GM23338 (cell line): ENCODE results near the gene CSRP2. TPM values are rescaled to one million over a fixed set of nuclear protein-coding genes. Genes with fewer than 3 reads are reported as not detected.

Experiments
- ATAC-seq: fragments of 200-7000 bp; cut with Tn5 transposase; 3 replicates; pipeline ENCODE4 v1.9.1; 2020
- DNase-seq: peaks from one replicate; pipeline ENCODE4 v3.0.0-alpha.2; 2015; ENCODE audit warnings: low spot score
- H2AFZ ChIP-seq: fragments of 200-600 bp; sonication (generic); 2 replicates; pipeline ENCODE4 v1.8.0; 2016; ENCODE audit warnings: antibody characterized with exemption, mild to moderate bottlenecking, moderate library complexity
- H3F3A ChIP-seq: fragments of 200-600 bp; sonication (generic); replicated peaks from 2 replicates; pipeline ENCODE4 v1.8.0; 2017; ENCODE audit warnings: antibody characterized with exemption, mixed run types, low read depth
- H3K27ac ChIP-seq: fragments of 200-600 bp; sonication (generic); 2 replicates; pipeline ENCODE4 v1.6.1; 2016; ENCODE audit warnings: low read depth
- H3K27me3 ChIP-seq: fragments of 200-600 bp; sonication (generic); 2 replicates; pipeline ENCODE4 v1.8.0; 2016; ENCODE audit warnings: mild to moderate bottlenecking, mixed run types, moderate library complexity; ENCODE audit not compliant: insufficient read depth
- H3K36me3 ChIP-seq: fragments of 200-600 bp; sonication (generic); 2 replicates; pipeline ENCODE4 v1.8.0; 2016; ENCODE audit warnings: mild to moderate bottlenecking; ENCODE audit not compliant: insufficient read depth
- H3K4me1 ChIP-seq: fragments of 200-600 bp; sonication (generic); 2 replicates; pipeline ENCODE4 v1.8.0; 2016; ENCODE audit warnings: mild to moderate bottlenecking, moderate library complexity; ENCODE audit not compliant: insufficient read depth
- H3K4me2 ChIP-seq: fragments of 200-600 bp; sonication (generic); 2 replicates; pipeline ENCODE4 v1.7.1; 2017; ENCODE audit warnings: mixed run types
- H3K4me3 ChIP-seq: fragments of 200-600 bp; sonication (generic); 2 replicates; pipeline ENCODE4 v1.6.1; 2016; ENCODE audit warnings: mixed run types
- H3K79me2 ChIP-seq: fragments of 200-600 bp; sonication (generic); replicated peaks from 2 replicates; pipeline ENCODE4 v1.8.0; 2017; ENCODE audit warnings: mild to moderate bottlenecking; ENCODE audit not compliant: insufficient read depth
- H3K9me2 ChIP-seq: fragments of 200-600 bp; sonication (generic); 2 replicates; pipeline ENCODE4 v1.8.0; 2017; ENCODE audit not compliant: insufficient read depth
- H4K20me1 ChIP-seq: fragments of 200-600 bp; sonication (generic); replicated peaks from 2 replicates; pipeline ENCODE4 v1.8.0; 2017; ENCODE audit warnings: mild to moderate bottlenecking; ENCODE audit not compliant: insufficient read depth
- H3K27ac Mint-ChIP-seq: 2 replicates; pipeline ENCODE4 v1.8.0; 2020; ENCODE audit warnings: inconsistent platforms, mild to moderate bottlenecking, moderate library complexity, mixed read lengths
- H3K27me3 Mint-ChIP-seq: 3 replicates; pipeline ENCODE4 v1.8.0; 2022; ENCODE audit warnings: low read depth, mild to moderate bottlenecking, moderate library complexity, mixed read lengths, inconsistent platforms; ENCODE audit not compliant: insufficient read depth, poor library complexity
- H3K36me3 Mint-ChIP-seq: 3 replicates; pipeline ENCODE4 v1.8.0; 2021; ENCODE audit warnings: low read depth, mild to moderate bottlenecking, inconsistent platforms, moderate library complexity, mixed read lengths
- H3K4me1 Mint-ChIP-seq: 3 replicates; pipeline ENCODE4 v1.8.0; 2020; ENCODE audit warnings: mild to moderate bottlenecking, inconsistent platforms, mixed read lengths
- H3K4me3 Mint-ChIP-seq: 3 replicates; pipeline ENCODE4 v1.8.0; 2021; ENCODE audit warnings: moderate library complexity, mild to moderate bottlenecking, inconsistent platforms, mixed read lengths
- H3K9me3 Mint-ChIP-seq: 3 replicates; pipeline ENCODE4 v1.8.0; 2020; ENCODE audit warnings: moderate library complexity, mild to moderate bottlenecking, inconsistent platforms, mixed read lengths
- CREB1 ChIP-seq: fragments of 250-450 bp; sonication (Bioruptor Pico); IDR thresholded peaks from 2 replicates; pipeline ENCODE4 v1.5.0; 2020; ENCODE audit warnings: low read depth, mild to moderate bottlenecking, moderate library complexity
- CTCF ChIP-seq, 2 experiments: fragments of 200-600 bp in 1 of 2; sonication (generic) in 1 of 2; conservative IDR thresholded peaks; 2 replicates each; pipeline versions ENCODE4 v1.5.1 to v1.6.1; 2016 to 2017; ENCODE audit warnings: antibody characterized with exemption in 2 of 2, low read depth in 2 of 2, mild to moderate bottlenecking in 2 of 2, moderate library complexity in 1 of 2
- ETS1 ChIP-seq: IDR thresholded peaks from 2 replicates; pipeline ENCODE4 v1.6.1; 2016; ENCODE audit warnings: antibody characterized with exemption
- EZH2 ChIP-seq: fragments of 200-600 bp; sonication (generic); IDR thresholded peaks from one replicate; pipeline ENCODE4 v1.8.0; 2017; ENCODE audit warnings: antibody characterized with exemption, mild to moderate bottlenecking, low read depth; ENCODE audit not compliant: unreplicated experiment
- JUNB ChIP-seq: IDR thresholded peaks from one replicate; pipeline ENCODE4 v1.6.1; 2016; ENCODE audit warnings: antibody characterized with exemption; ENCODE audit not compliant: unreplicated experiment
- NANOG ChIP-seq: IDR thresholded peaks from 2 replicates; pipeline ENCODE4 v1.6.1; 2016; ENCODE audit warnings: antibody characterized with exemption, borderline replicate concordance
- POLR2AphosphoS5 ChIP-seq: IDR thresholded peaks from 2 replicates; pipeline ENCODE4 v1.6.1; 2016; ENCODE audit warnings: antibody characterized with exemption, low read depth
- REST ChIP-seq: IDR thresholded peaks from one replicate; pipeline ENCODE4 v1.6.1; 2018; ENCODE audit warnings: antibody characterized with exemption; ENCODE audit not compliant: unreplicated experiment
- STAT1 ChIP-seq: IDR thresholded peaks from one replicate; pipeline ENCODE4 v1.6.1; 2016; ENCODE audit warnings: antibody characterized with exemption; ENCODE audit not compliant: unreplicated experiment
- ZNF114 ChIP-seq: fragments of 250-450 bp; sonication (Bioruptor Pico); IDR thresholded peaks from 2 replicates; pipeline ENCODE4 v1.5.0; 2020; ENCODE audit warnings: mild to moderate bottlenecking, moderate library complexity
- ZNF331 ChIP-seq: fragments of 250-450 bp; sonication (Bioruptor Pico); IDR thresholded peaks from 2 replicates; pipeline ENCODE4 v1.5.0; 2020; ENCODE audit warnings: low read depth, mild to moderate bottlenecking, moderate library complexity
- polyA plus RNA-seq: library from polyadenylated mRNA; unstranded; fragments of >200 nt; fragmentation: Nextera tagmentation; extraction: Ambion mirVana; gene quantifications from 2 replicates; pipeline ENCODE4 v1.2.1, GENCODE V29; 2016
- total RNA-seq: library from RNA; depleted of rRNA; stranded (reverse); fragments of >200 nt; shearing (Covaris generic); gene quantifications from 2 replicates; pipeline ENCODE4 v1.2.3, GENCODE V29; 2014

Gene CSRP2
- total and polyA plus RNA-seq, 2 experiments from 2014 or later: 166 to 315 TPM

GRCh38 chr12:76916170-76916540, 37.3 kb upstream of the CSRP2 start:
- DNase-seq (no peak), ATAC-seq (no peak)
- peaks cover 3% of the 10 kb centered on the region for H3K27me3 Mint-ChIP-seq
- H4K20me1 ChIP-seq: no peaks in the 10 kb centered on the region
- no peak for TF ChIP-seq EZH2
- no peak overlapping the region for H3K4me3 ChIP-seq
- no peak overlapping the region for H2AFZ ChIP-seq
- no peak overlapping the region for H3K27ac Mint-ChIP-seq
- no peaks in the 10 kb centered on the region for H3K9me2 ChIP-seq
- H3K4me2 ChIP-seq: no peak overlapping the region
- H3K27ac ChIP-seq: no peak overlapping the region
- H3K4me1 Mint-ChIP-seq: peaks cover 36% of the 10 kb centered on the region
- no peaks in the 10 kb centered on the region for H3F3A ChIP-seq
- H3K27me3 ChIP-seq: no peaks in the 10 kb centered on the region
- H3K9me3 Mint-ChIP-seq: no peaks in the 10 kb centered on the region
- no peaks in the 10 kb centered on the region for H3K79me2 ChIP-seq
- H3K4me3 Mint-ChIP-seq: no peak overlapping the region
- peaks cover 27% of the 10 kb centered on the region for H3K4me1 ChIP-seq
- no peaks in the 10 kb centered on the region for H3K36me3 ChIP-seq
- no peaks in the 10 kb centered on the region for H3K36me3 Mint-ChIP-seq

- no peak overlapping the region for H3K27ac ChIP-seq
- DNase-seq (no peak), ATAC-seq (no peak)
- no peaks in the 10 kb centered on the region for H3K27me3 ChIP-seq
- H3K79me2 ChIP-seq: no peaks in the 10 kb centered on the region
- H3K9me3 Mint-ChIP-seq: no peaks in the 10 kb centered on the region
- H3K27me3 Mint-ChIP-seq: peaks cover 4% of the 10 kb centered on the region
- peaks cover 32% of the 10 kb centered on the region for H3K4me1 Mint-ChIP-seq
- no peaks in the 10 kb centered on the region for H3K36me3 Mint-ChIP-seq
- peaks cover 23% of the 10 kb centered on the region for H3K4me1 ChIP-seq
- H2AFZ ChIP-seq: no peak overlapping the region; the same call in 1 of the 2 replicates
- no peak overlapping the region for H3K4me2 ChIP-seq
- H3K36me3 ChIP-seq: no peaks in the 10 kb centered on the region
- H3F3A ChIP-seq: no peaks in the 10 kb centered on the region
- no peak overlapping the region for H3K27ac Mint-ChIP-seq
- no peak overlapping the region for H3K4me3 Mint-ChIP-seq
- H4K20me1 ChIP-seq: no peaks in the 10 kb centered on the region
- H3K4me3 ChIP-seq: no peak overlapping the region
- no peaks in the 10 kb centered on the region for H3K9me2 ChIP-seq
- TF ChIP-seq ZNF114 (CRISPR knock-in tag) (no peak), POLR2AphosphoS5 (no peak), ETS1 (no peak), CREB1 (CRISPR knock-in tag) (no peak), NANOG (no peak), ZNF331 (CRISPR knock-in tag) (no peak), CTCF (conservative IDR thresholded peaks at IDR 0.05; ENCODE audit: low read depth in 2 of 2) (no peak), REST (no peak), EZH2 (no peak), JUNB (no peak), STAT1 (no peak)
These were observed 36.7 kb upstream of the CSRP2 start for GRCh38 chr12:76915361-76916169.
